Measurements from ENCODE around the gene GATA5. TPM values are rescaled to one million over a fixed set of nuclear protein-coding genes. Genes with fewer than 3 reads are reported as not detected.

GATA5 gene
- total RNA-seq, 2 experiments from 2014 or later: not detected

DNA sequence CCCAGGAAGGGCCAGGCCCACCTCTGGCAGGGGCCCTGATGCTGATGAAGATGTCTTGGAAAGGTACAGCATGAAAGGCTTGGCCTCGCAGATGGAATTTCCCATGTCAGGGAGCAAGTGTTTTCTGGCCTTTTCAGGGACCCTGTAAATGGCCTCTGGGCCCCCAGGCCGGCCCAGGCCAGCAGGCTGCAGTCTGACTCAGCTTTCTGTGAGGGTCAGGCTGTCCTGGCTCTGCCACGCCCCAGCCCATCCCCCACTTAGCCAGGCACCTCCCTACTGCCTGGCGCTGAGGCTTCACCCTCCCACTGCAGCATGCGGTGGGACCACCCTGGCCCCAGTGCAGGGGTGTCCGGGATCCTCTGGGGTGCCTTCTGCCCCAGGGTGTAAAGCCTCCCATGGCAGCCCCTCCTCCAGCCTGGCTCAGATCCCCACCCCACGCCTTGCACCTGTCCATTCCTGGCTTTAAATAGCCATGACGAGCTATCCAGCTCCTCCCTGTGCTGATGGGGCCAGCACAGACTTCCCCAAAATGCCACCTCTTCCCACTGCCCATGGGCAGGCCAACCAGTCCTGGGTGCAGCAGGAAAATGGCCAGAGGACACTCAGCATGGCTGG, 35.6 kb upstream of the GATA5 start:
- DNase-seq: no peak
- Mint-ChIP-seq H3K4me1 (peaks cover 9% of the 10 kb centered on the region), H3K27ac (no peak overlapping the region), H3K27me3 (peaks cover 11% of the 10 kb centered on the region), H3K9me3 (no peaks in the 10 kb centered on the region), H3K36me3 (no peaks in the 10 kb centered on the region), H3K4me3 (no peak overlapping the region)

DNA sequence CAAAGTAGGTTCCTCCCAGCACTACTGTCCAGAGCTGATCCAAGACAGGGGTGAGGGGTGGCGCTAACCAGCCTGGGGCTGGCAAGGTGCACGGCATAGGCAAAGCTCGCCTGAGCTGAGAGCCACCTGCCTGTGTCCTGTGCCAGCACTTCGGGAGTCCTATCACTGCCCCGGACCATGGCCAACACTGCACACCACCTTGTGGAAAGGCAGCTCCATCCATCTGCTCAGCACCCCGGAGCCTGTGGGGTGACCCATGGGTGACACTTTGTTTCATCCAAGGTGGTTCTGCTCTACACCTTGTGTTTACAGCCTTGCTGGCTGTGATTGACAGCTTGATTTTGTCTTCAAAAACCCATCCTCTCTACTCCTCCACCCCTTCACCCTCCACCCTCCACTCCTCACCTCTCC, 32.9 kb upstream of the GATA5 start:
- H3K9me3 Mint-ChIP-seq: peaks cover 2% of the 10 kb centered on the region
- H3K27ac Mint-ChIP-seq: no peak overlapping the region
- DNase-seq: no peak
- no peaks in the 10 kb centered on the region for H3K36me3 Mint-ChIP-seq
- H3K4me3 Mint-ChIP-seq: no peak overlapping the region
- H3K4me1 Mint-ChIP-seq: peaks cover 6% of the 10 kb centered on the region
- peaks cover 8% of the 10 kb centered on the region for H3K27me3 Mint-ChIP-seq

DNA sequence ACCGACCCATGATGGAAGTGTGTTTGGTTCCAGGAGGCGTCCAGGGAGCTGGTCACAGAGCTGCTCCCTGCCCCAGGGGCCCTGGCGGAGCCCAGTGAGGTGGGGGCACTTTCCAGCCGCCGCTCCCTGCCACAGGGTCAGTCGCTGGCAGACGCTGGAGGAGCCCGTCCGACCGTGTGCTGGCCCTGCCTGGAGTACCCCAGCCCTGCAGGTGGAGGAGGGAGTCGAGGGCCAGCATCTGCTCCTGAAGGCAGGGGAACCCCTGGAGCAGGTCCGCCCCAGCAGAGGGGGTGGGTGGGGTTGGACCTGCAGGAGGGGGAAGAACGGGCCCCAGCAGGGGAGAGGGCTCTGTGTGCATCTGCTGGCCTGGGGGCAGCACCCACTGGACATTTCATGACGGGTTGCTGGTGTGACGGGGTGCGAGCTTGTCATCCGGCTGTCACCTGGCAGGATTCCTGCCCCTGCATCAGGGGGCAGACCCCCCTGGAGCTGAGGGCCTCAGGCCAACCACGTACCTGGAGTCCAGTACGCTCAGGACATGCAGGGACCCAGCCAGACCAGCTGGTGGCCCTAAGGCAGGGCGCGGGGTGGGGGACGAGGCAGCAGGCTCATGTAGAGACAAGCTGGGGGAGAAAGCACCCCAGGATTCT, 32.3 kb upstream of the GATA5 start:
- no peak for DNase-seq
- Mint-ChIP-seq H3K4me3 (no peak overlapping the region), H3K27me3 (peaks cover 3% of the 10 kb centered on the region), H3K9me3 (peaks cover 2% of the 10 kb centered on the region), H3K36me3 (no peaks in the 10 kb centered on the region), H3K27ac (no peak overlapping the region), H3K4me1 (peaks cover 5% of the 10 kb centered on the region)

DNA sequence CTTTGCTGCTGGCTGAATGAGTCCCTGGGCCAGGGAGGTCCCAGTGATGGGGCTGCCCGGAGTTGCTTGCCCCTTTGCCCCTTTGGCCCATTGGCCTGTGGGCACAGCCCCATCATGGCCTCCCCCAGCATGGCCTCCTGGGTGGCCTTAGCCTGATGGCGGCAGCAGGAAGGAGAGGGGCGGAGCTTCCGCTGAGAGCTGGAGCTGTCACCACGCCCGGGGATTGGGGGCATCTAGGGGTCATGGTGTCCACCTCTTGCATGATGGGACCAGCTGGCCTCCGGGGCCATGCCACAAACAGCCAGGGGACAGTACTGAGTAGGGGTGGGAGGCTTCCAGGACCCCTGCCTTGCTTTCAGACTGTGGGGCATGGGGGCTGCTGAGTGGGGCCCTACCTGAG, 31.5 kb upstream of the GATA5 start:
- Mint-ChIP-seq H3K27me3 (no peaks in the 10 kb centered on the region), H3K4me3 (no peak overlapping the region), H3K4me1 (peaks cover 3% of the 10 kb centered on the region), H3K27ac (no peak overlapping the region), H3K36me3 (no peaks in the 10 kb centered on the region), H3K9me3 (peaks cover 2% of the 10 kb centered on the region)
- no peak for DNase-seq

DNA sequence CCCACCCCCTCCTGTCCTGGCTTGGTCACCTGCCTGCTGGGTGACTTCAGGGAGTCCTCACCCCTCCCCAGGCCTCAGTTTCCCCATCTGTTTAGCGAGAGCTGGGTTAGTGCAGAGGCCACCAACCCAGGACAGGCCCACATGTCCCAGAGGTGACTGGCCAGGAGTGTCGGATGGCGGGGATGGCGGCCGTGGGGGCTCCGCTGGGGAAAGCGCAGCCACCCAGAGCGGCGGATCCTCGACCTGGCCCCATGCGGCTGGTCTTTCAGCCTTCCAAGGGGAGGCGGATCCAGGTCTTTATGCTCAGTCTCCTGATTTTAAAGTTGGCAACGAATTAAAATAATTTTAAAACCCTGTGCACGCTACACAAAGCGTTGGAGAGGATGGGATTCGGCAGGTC, 31.0 kb upstream of the GATA5 start:
- H3K4me3 Mint-ChIP-seq: no peak overlapping the region

DNA sequence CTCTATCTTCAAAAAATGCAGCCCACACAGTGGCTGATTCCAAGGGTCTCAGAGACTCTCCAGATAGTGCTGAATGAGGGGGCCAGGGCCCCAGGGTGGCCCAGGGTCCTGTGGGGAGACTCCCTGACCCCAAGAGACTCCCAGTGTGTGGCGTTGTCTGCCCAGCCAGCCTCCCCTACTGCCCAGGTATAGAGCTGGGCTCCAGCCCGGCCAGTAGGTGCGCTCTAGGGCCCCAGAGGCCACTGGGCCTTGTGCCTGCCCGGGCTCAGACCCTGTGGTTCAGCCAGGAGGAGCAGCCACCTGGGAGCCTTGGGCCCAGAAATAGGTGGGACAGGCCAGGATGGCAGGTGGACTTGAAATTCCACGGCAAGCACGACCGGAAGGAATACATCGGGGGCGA, 30.3 kb upstream of the GATA5 start:
- peaks cover 2% of the 10 kb centered on the region for H3K9me3 Mint-ChIP-seq
- no peak overlapping the region for H3K4me3 Mint-ChIP-seq
- no peaks in the 10 kb centered on the region for H3K36me3 Mint-ChIP-seq
- no peak for DNase-seq
- no peak overlapping the region for H3K27ac Mint-ChIP-seq
- H3K27me3 Mint-ChIP-seq: no peaks in the 10 kb centered on the region
- peaks cover 13% of the 10 kb centered on the region for H3K4me1 Mint-ChIP-seq

More for the DNA sequence above, 31.0 kb upstream of the GATA5 start:
- no peaks in the 10 kb centered on the region for H3K27me3 Mint-ChIP-seq
- DNase-seq: no peak
- H3K36me3 Mint-ChIP-seq: no peaks in the 10 kb centered on the region
- H3K4me1 Mint-ChIP-seq: peaks cover 8% of the 10 kb centered on the region
- H3K27ac Mint-ChIP-seq: no peak overlapping the region
- H3K9me3 Mint-ChIP-seq: peaks cover 2% of the 10 kb centered on the region

DNA sequence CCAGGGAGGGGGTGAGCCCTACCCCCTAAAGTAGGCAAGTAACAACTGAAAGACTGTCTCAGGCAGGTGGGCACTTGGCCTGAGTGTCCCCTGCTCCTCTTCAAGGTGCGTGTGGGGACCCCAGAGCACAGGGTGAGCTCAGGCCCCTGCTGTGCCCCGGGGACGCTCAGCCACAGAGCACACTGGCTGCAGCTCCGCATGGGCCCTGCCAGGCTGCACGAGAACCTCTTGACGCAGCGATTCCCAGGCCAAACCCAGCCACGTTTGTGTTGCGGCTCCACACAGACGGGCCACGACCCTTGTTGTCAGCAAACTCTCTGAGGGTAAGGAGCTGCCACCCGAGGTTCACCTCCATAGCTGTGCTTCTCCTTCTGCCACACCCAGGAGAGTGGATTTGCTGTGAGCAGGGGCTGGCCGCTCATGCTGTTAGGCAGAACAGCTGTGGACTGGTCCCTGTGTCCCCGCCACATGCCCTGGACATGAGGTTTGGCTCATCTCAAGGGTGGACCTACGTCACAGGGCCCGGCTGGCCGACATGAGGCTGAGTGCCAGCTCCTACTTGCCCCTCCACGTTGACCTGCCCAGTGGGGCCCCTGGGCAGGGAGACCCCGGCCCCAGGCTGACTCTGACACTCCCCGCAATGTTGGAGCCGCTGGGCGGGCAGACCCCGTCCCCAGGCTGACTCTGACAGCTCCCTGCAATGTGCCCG, 29.7 kb upstream of the GATA5 start:
- Mint-ChIP-seq H3K27ac (no peak overlapping the region), H3K4me1 (peaks cover 19% of the 10 kb centered on the region), H3K36me3 (no peaks in the 10 kb centered on the region), H3K9me3 (peaks cover 2% of the 10 kb centered on the region), H3K27me3 (no peaks in the 10 kb centered on the region), H3K4me3 (no peak overlapping the region)
- no peak for DNase-seq

DNA sequence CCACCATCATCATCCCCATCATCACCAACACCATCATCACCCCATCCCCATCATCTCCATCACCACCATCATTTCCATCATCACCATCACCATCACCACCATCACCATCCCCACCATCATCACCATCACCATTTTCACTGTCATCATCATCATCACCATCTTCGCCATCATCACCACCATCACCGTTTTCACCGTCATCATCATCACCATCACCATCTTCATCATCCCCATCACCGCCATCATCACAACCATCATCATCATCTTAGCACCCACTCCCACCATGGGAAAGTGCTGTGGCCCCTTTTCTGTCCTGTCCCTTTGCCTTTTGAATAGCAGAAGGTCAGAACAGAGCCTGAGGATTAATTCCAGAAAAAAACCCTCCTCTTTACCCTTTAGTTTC, 28.5 kb upstream of the GATA5 start:
- Mint-ChIP-seq H3K27me3 (peaks cover 4% of the 10 kb centered on the region), H3K36me3 (no peaks in the 10 kb centered on the region), H3K9me3 (peaks cover 2% of the 10 kb centered on the region), H3K4me3 (no peak overlapping the region), H3K27ac (no peak overlapping the region), H3K4me1 (peaks cover 24% of the 10 kb centered on the region)
- DNase-seq: no peak

DNA sequence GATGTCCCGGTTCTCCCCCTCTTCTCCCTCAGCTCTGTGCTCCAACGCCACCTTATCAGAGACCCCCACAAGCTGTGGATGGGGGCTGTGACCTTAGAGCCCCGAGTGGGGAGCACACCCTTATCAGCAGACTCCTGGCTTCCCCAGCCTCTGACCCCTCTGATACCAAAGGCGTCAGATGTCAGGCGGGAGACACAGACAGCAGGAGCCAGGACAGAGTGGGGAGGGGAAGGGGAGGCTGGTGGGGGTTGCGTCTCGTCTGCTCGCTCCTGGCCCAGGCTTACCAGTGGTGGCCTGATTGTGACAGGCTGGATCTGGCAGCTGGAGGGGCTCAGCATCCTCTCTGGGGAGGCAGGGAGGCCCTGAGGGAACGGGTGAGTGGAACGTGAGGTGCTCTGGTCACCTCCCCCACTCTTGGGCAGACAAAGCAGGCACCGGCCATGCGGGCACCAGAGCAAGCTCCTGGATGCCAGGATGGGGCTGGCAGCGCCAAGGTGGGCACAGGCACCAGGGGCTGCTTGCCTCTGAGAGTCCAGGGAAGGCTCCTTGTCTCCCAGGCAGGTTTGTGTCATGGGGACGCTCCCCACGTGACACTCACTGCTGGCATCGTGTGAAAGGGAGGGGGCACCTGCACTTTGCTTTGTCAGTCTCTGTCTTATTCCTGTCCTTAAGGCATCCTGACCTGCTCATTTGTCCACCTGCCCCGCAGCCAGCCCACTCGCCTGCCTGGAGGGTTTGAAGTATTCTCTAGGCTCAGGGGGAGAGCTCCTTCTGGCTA, 27.8 kb upstream of the GATA5 start:
- H3K36me3 Mint-ChIP-seq: no peaks in the 10 kb centered on the region
- H3K27me3 Mint-ChIP-seq: peaks cover 4% of the 10 kb centered on the region
- H3K9me3 Mint-ChIP-seq: peaks cover 2% of the 10 kb centered on the region
- peaks cover 24% of the 10 kb centered on the region for H3K4me1 Mint-ChIP-seq
- H3K27ac Mint-ChIP-seq: no peak overlapping the region
- H3K4me3 Mint-ChIP-seq: no peak overlapping the region
- no peak for DNase-seq

DNA sequence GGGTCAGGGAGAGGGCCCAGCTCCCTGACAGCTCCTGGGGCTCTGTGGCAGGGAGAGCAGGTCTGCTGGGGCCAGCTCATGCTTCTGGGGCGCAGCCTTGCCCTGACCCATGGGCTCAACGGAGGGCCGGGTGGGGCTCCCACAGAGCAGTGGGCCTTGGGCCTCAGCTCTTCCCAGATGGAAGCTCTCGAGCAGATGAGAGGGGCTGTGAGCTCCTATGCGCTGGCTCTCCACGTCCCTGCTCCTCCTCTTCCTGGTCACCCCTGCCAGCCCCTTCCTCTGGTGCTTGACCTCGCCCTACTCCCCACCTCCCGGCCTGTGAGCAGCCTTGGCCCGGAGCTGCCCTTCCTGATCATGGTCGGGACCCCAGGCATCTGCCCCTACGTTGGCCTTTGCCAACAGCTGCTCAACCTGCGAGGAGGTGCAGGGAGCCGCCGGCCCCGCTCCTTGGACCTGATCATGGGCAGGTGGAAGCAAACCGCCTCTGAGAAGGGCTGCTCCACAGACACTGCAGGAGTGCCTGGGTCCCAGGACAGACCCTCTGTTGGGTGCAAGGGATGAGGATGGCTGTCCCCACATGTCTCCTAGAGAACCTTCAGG, 26.8 kb upstream of the GATA5 start:
- Mint-ChIP-seq H3K4me3 (peak overlapping the region; percentile 69), H3K27me3 (peaks cover 4% of the 10 kb centered on the region), H3K36me3 (no peaks in the 10 kb centered on the region), H3K9me3 (peaks cover 2% of the 10 kb centered on the region), H3K4me1 (peaks cover 24% of the 10 kb centered on the region), H3K27ac (peak overlapping the region; percentile 89)
- no peak for DNase-seq

DNA sequence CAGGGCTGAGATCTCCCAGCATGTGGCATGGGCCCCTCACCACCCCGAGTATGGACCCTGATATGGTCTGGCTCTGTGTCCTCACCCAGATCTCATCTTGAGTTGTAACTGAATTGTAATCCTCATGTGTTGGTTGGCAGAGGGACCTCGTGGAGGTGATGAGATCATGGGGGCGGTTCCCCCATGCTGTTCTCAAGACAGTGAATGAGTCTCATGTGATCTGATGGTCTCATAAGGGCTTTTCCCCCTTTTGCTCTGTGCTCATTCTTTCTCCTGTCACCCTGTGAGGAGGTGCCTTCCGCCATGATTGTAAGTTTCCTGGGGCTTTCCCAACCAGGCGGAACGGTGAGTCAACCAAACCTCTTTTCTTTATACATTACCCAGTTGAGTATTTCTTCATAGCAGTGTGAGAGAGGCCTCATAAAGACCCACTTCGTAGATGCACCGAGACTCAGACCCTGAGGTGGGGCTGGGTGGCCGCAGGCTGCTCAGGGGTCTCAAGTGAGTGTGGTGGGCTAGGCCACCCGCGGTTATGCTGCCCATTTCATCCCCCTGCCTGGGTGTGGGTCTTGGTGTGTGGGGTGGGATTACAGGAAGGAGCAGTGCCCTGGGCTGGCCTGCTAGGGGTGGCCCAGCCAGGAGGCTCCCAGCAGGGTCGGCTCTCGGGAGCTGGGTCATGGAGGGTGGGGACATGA, 26.2 kb upstream of the GATA5 start:
- H3K9me3 Mint-ChIP-seq: peaks cover 2% of the 10 kb centered on the region
- peaks cover 8% of the 10 kb centered on the region for H3K27me3 Mint-ChIP-seq
- peak overlapping the region; percentile 69 for H3K4me3 Mint-ChIP-seq
- H3K4me1 Mint-ChIP-seq: peaks cover 24% of the 10 kb centered on the region
- peak; percentile 82 for DNase-seq
- peak overlapping the region; percentile 89 for H3K27ac Mint-ChIP-seq
- no peaks in the 10 kb centered on the region for H3K36me3 Mint-ChIP-seq

DNA sequence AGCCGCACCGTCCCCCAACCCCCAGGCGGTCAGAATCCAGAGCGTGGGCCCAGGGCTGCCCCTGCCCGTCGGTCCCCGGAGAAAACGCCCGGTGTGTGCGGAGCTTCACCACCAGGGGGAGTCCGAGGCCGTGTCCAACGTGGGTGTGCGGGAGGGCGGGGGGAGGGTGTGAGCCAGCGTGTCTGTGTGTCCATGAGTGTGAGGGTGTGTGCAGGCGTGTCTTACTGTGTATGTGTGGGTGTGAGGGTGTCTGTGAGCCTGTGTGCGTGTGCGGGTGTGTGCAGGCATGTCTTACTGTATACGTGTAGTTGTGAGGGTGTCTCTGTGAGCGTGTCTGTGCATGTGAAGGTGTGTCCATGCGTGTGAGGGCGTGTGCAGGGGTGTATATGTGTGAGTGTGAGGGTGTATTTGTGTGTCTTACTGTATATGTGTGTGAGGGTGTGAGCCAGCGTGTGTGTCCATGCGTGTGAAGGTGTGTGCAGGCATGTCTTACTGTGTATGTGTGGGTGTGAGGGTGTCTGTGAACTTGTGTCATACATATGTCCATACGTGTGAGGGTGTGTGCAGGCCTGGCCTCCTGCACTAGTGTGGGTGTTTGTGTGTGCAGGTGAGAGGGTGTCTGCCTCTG, 24.6 kb upstream of the GATA5 start:
- Mint-ChIP-seq H3K4me1 (peaks cover 24% of the 10 kb centered on the region), H3K4me3 (no peak overlapping the region), H3K27ac (peak overlapping the region; percentile 89), H3K9me3 (peaks cover 2% of the 10 kb centered on the region), H3K36me3 (no peaks in the 10 kb centered on the region), H3K27me3 (peaks cover 12% of the 10 kb centered on the region)
- DNase-seq: peak; percentile 78

DNA sequence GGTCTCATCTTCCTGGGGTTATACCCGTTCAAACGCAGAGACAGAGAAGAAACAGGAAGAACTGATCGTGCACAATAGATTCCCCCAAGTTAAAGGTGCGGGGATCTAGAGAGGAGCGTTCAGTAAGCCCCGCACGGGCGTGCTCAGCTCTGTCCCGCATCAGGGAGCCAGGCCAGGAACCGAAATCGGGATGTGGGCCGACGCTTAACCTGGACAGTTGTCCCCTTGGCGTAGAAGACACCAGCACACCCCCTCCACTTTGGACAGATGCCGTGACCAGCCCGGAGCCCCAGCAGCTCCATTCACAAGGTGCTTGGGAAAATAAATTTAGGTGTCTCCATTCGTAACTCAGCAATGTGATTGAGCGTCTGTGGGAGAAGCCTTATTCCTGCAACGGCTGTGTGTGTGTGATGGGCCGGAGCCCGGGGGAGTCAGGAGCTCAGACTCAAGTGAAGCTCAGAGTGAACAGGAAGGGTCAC, 24.0 kb upstream of the GATA5 start:
- no peaks in the 10 kb centered on the region for H3K36me3 Mint-ChIP-seq
- H3K27me3 Mint-ChIP-seq: peaks cover 12% of the 10 kb centered on the region
- no peak overlapping the region for H3K27ac Mint-ChIP-seq
- H3K4me1 Mint-ChIP-seq: peaks cover 24% of the 10 kb centered on the region
- peaks cover 2% of the 10 kb centered on the region for H3K9me3 Mint-ChIP-seq
- H3K4me3 Mint-ChIP-seq: no peak overlapping the region
- DNase-seq: no peak

DNA sequence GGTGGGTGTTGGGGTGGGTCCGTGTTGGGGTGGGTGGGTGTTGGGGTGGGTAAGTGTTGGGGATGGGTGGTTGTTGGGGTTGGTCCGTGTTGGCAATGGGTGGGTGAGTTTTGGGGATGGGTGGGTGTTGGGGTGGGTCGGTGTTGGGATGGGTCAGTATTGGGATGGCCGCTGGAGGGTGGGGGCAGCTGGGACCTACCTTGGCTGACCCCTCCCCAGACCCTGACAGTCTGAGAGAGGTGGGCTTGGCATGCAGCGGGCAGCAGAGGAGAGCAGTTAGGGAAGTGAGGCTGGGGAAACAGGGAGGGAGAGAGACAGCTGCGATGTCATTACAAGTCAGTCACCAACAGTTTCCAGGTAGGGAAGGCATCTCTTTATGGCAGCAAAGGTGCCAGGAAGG, 23.1 kb upstream of the GATA5 start:
- peaks cover 24% of the 10 kb centered on the region for H3K4me1 Mint-ChIP-seq
- H3K36me3 Mint-ChIP-seq: no peaks in the 10 kb centered on the region
- DNase-seq: no peak
- H3K27me3 Mint-ChIP-seq: peaks cover 12% of the 10 kb centered on the region
- no peaks in the 10 kb centered on the region for H3K9me3 Mint-ChIP-seq
- H3K4me3 Mint-ChIP-seq: no peak overlapping the region
- H3K27ac Mint-ChIP-seq: no peak overlapping the region
